ENCODE data around the gene PPP6R1.
"Not testable (repeated sequence)": the region's sequence is repeated elsewhere in the genome, so short reads cannot be mapped to it uniquely, and the experiment has no call there.

PPP6R1 gene

GRCh38 chr19:55241935-55242464 is 16.8 kb downstream of the PPP6R1 start:
- DNase-seq = no peak

GRCh38 chr19:55241143-55241934 is 17.5 kb downstream of the PPP6R1 start:
- DNase-seq = no peak

GRCh38 chr19:55240713-55241020 is 18.1 kb downstream of the PPP6R1 start:
- DNase-seq = no peak

GRCh38 chr19:55239004-55239403 is 19.8 kb downstream of the PPP6R1 start:
- no peak for DNase-seq

- no peak for DNase-seq
Measured at GRCh38 chr19:55238030-55238429, 20.8 kb downstream of the PPP6R1 start.

- no peak for DNase-seq
Measured at GRCh38 chr19:55232986-55233385, 25.8 kb downstream of the PPP6R1 start.

GRCh38 chr19:55232286-55232602 is 26.6 kb downstream of the PPP6R1 start:
- DNase-seq = no peak

- no peak for DNase-seq
Measured at GRCh38 chr19:55231391-55232285, 27.2 kb downstream of the PPP6R1 start.

- no peak for DNase-seq
Measured at GRCh38 chr19:55230780-55231179, 28.0 kb downstream of the PPP6R1 start.

- no peak for DNase-seq
Measured at GRCh38 chr19:55230329-55230728, 28.5 kb downstream of the PPP6R1 start.

GRCh38 chr19:55229789-55230182 is 29.0 kb downstream of the PPP6R1 start:
- DNase-seq = no peak

- DNase-seq = no peak
Measured at GRCh38 chr19:55229145-55229788, 29.6 kb downstream of the PPP6R1 start.

- no peak for DNase-seq
Measured at GRCh38 chr19:55228403-55229031, 30.3 kb downstream of the PPP6R1 start, which contains the start of gene TMEM86B. Gene TMEM86B (minus strand): TSS chr19:55228763. CDS start chr19:55228741, 22 bp downstream.

GRCh38 chr19:55228015-55228391 is 30.8 kb downstream of the PPP6R1 start:
- no peak for DNase-seq

GRCh38 chr19:55227241-55228014 is 31.4 kb downstream of the PPP6R1 start:
- DNase-seq = no peak

- no peak for DNase-seq
Measured at GRCh38 chr19:55226788-55227187, 32.0 kb downstream of the PPP6R1 start.

GRCh38 chr19:55226273-55226672 is 32.5 kb downstream of the PPP6R1 start:
- DNase-seq = no peak

- no peak for DNase-seq
Measured at GRCh38 chr19:55225415-55225958, 33.3 kb downstream of the PPP6R1 start.

GRCh38 chr19:55224679-55225414 is 34.0 kb downstream of the PPP6R1 start:
- DNase-seq = not testable (repeated sequence)

GRCh38 chr19:55224038-55224665 is 34.7 kb downstream of the PPP6R1 start:
- no peak for DNase-seq
